ENCODE measurements around the gene ZNF653. TPM values are rescaled to one million over a fixed set of nuclear protein-coding genes. Genes with fewer than 3 reads are reported as not detected.

Gene ZNF653
- total RNA-seq, 1 donor from 2014 or later = 16.5 TPM

DNA sequence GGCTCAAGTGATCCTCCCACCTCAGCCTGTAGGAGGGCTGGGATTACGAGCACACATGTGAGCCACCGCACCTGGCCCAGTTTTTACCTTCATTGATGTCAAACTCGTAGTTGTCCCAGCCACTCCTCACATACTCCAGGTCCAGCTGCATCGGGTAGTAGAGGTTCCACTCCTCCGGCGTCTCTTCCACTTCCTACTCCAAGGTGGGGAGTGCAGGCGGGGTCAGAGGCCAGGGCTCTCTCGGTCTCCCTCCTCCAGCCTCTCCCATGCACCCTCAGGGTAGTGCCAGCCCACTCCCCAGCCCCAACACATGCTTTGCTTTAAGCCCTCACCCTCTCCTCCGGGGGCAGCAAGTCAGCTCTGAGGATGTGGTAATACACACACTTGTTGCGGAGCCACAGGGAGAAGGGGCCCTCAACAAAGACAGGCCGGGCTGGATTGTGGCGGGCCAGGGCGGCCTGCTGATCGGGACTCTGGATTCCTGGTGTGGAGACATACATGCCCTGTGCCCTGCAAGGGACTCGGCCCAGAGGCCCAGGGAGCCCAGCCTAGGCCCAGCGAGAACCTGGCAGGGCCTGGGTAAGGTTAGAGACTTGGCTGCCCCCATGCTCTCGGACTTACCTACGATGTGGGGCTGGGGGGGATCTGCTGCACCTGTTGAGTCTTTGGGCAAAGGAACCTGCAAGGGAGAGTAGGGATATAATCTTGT is 1.9 kb upstream of the ZNF653 start:
- no peak for TF ChIP-seq CTCF (IDR thresholded peaks at IDR 0.05; ENCODE audit: unreplicated experiment)
- peaks cover 14% of the 10 kb centered on the region for H3K4me1 Mint-ChIP-seq
- H3K4me3 Mint-ChIP-seq = peak overlapping the region; percentile 17
- DNase-seq (ENCODE audit: low spot score in 2 of 2, unreplicated experiment in 2 of 2) = no peak
- no peaks in the 10 kb centered on the region for H3K27me3 Mint-ChIP-seq (ENCODE audit: low read depth)
- H3K36me3 Mint-ChIP-seq = peaks cover 12% of the 10 kb centered on the region
- H3K27ac Mint-ChIP-seq = no peak overlapping the region
- no peaks in the 10 kb centered on the region for H3K9me3 Mint-ChIP-seq

DNA sequence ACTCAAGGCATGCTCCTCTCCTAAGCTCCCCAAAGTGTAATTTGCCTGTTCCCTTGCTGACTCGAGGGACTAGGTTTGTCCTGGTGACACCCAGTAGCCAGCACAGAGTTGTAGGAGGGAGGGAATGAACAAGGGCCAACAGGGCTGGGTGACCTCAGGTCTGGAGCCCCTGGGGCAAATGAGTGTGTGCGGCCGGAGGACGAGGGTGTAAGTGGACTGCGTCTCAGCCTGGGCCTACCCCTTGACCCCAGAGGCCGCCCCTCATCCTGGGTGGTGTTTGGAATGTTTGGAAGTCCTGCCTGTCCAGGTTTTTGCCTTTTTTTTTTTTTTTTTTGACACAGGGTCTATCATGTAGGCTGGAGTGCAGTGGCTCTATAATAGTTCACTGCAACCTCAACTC is 1.3 kb upstream of the ZNF653 start:
- no peak for TF ChIP-seq CTCF (IDR thresholded peaks at IDR 0.05; ENCODE audit: unreplicated experiment)
- no peak for DNase-seq (ENCODE audit: low spot score in 2 of 2, unreplicated experiment in 2 of 2)
- Mint-ChIP-seq H3K4me1 (peaks cover 14% of the 10 kb centered on the region), H3K27ac (peak overlapping the region; percentile 53), H3K4me3 (peak overlapping the region; percentile 83), H3K27me3 (ENCODE audit: low read depth) (no peaks in the 10 kb centered on the region), H3K9me3 (no peaks in the 10 kb centered on the region), H3K36me3 (peaks cover 8% of the 10 kb centered on the region)

DNA sequence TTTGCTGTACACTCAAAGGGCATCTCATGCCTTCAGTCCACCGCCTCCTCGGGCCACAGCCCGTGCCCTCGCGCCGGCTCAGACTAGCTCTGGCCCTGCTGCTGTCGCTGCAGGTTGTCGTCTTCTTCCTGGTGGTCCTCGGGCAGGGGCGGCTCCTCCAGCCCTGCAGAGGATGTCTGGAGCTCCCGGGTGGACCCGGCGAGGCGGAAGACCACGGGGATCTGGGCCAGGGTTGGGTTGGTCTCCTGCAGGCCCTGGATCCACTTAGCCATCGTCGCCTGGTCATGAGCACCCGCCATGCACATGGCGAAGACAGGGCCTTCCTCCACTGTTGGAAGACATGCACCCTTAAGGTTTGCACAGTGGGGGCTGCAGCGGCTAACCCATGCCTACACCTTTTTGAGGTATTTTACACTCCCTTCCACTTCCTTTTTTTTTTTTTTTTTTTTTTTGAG is 489 bp upstream of the ZNF653 start:
- no peak for TF ChIP-seq CTCF (IDR thresholded peaks at IDR 0.05; ENCODE audit: unreplicated experiment)
- H3K4me3 Mint-ChIP-seq = peak overlapping the region; percentile 83
- peaks cover 6% of the 10 kb centered on the region for H3K36me3 Mint-ChIP-seq
- no peaks in the 10 kb centered on the region for H3K27me3 Mint-ChIP-seq (ENCODE audit: low read depth)
- H3K4me1 Mint-ChIP-seq = peaks cover 14% of the 10 kb centered on the region
- H3K9me3 Mint-ChIP-seq = no peaks in the 10 kb centered on the region
- H3K27ac Mint-ChIP-seq = peak overlapping the region; percentile 97
- no peak for DNase-seq (ENCODE audit: low spot score in 2 of 2, unreplicated experiment in 2 of 2)

GRCh38 chr19:11505032-11505503 is 571 bp downstream of the ZNF653 start:
- peak overlapping the region; percentile 97 for H3K27ac Mint-ChIP-seq
- TF ChIP-seq CTCF (IDR thresholded peaks at IDR 0.05; ENCODE audit: unreplicated experiment) = no peak
- H3K9me3 Mint-ChIP-seq = no peaks in the 10 kb centered on the region
- no peaks in the 10 kb centered on the region for H3K27me3 Mint-ChIP-seq (ENCODE audit: low read depth)
- H3K36me3 Mint-ChIP-seq = peaks cover 2% of the 10 kb centered on the region
- H3K4me1 Mint-ChIP-seq = peaks cover 14% of the 10 kb centered on the region
- peak overlapping the region; percentile 80 for H3K4me3 Mint-ChIP-seq
- peak; percentile 89 to 94 for DNase-seq (ENCODE audit: low spot score in 2 of 2, unreplicated experiment in 2 of 2)

- DNase-seq (ENCODE audit: low spot score in 2 of 2, unreplicated experiment in 2 of 2) = no peak
- Mint-ChIP-seq H3K36me3 (peaks cover 5% of the 10 kb centered on the region), H3K9me3 (no peaks in the 10 kb centered on the region), H3K27ac (peak overlapping the region; percentile 97), H3K27me3 (ENCODE audit: low read depth) (no peaks in the 10 kb centered on the region), H3K4me3 (peak overlapping the region; percentile 80), H3K4me1 (peaks cover 14% of the 10 kb centered on the region)
- no peak for TF ChIP-seq CTCF (IDR thresholded peaks at IDR 0.05; ENCODE audit: unreplicated experiment)
These were observed 1.1 kb downstream of the ZNF653 start for GRCh38 chr19:11504502-11505031.
